ENCODE data around the gene EIF2AK3.
"Not testable (repeated sequence)": the region's sequence is repeated elsewhere in the genome, so short reads cannot be mapped to it uniquely, and the experiment has no call there.

EIF2AK3 gene

GRCh38 chr2:88627055-88627855 lies at the start of gene EIF2AK3:
Gene EIF2AK3, minus strand, starts transcription at chr2:88627464. Its CDS starts 190 bp downstream, at chr2:88627274.
- DNase-seq, result peak; percentile 99

- DNase-seq, result no peak
Measured at GRCh38 chr2:88673363-88673762, 46.1 kb upstream of the EIF2AK3 start.

- DNase-seq, result no peak
Measured at GRCh38 chr2:88671786-88672427, 44.6 kb upstream of the EIF2AK3 start.

GRCh38 chr2:88669482-88670214 lies 42.4 kb upstream of the EIF2AK3 start:
- DNase-seq, result no peak

- DNase-seq, result no peak
Measured at GRCh38 chr2:88668862-88669261, 41.6 kb upstream of the EIF2AK3 start.

- no peak for DNase-seq
Measured at GRCh38 chr2:88667219-88667618, 40.0 kb upstream of the EIF2AK3 start.

- no peak for DNase-seq
Measured at GRCh38 chr2:88666576-88666975, 39.3 kb upstream of the EIF2AK3 start.

- DNase-seq, result no peak
Measured at GRCh38 chr2:88660622-88661021, 33.4 kb upstream of the EIF2AK3 start.

- peak; percentile 63 for DNase-seq
Measured at GRCh38 chr2:88659538-88659915, 32.3 kb upstream of the EIF2AK3 start.

GRCh38 chr2:88658881-88659537 lies 31.7 kb upstream of the EIF2AK3 start:
- no peak for DNase-seq

- no peak for DNase-seq
Measured at GRCh38 chr2:88658326-88658725, 31.1 kb upstream of the EIF2AK3 start.

GRCh38 chr2:88657131-88657530 lies 29.9 kb upstream of the EIF2AK3 start:
- no peak for DNase-seq

- DNase-seq, result no peak
Measured at GRCh38 chr2:88656690-88657089, 29.4 kb upstream of the EIF2AK3 start.

GRCh38 chr2:88654714-88655113 lies 27.4 kb upstream of the EIF2AK3 start:
- no peak for DNase-seq

GRCh38 chr2:88651646-88652045 lies 24.4 kb upstream of the EIF2AK3 start:
- no peak for DNase-seq

- DNase-seq, result not testable (repeated sequence)
Measured at GRCh38 chr2:88645291-88645882, 18.1 kb upstream of the EIF2AK3 start.

GRCh38 chr2:88642278-88642677 lies 15.0 kb upstream of the EIF2AK3 start:
- DNase-seq, result no peak

- DNase-seq, result no peak
Measured at GRCh38 chr2:88641330-88641729, 14.1 kb upstream of the EIF2AK3 start.

- DNase-seq, result no peak
Measured at GRCh38 chr2:88639865-88640264, 12.6 kb upstream of the EIF2AK3 start.

GRCh38 chr2:88638743-88639142 lies 11.5 kb upstream of the EIF2AK3 start:
- DNase-seq, result no peak

GRCh38 chr2:88638123-88638650 lies 10.9 kb upstream of the EIF2AK3 start:
- DNase-seq, result no peak

GRCh38 chr2:88637464-88637863 lies 10.2 kb upstream of the EIF2AK3 start:
- no peak for DNase-seq

- no peak for DNase-seq
Measured at GRCh38 chr2:88636026-88636425, 8.8 kb upstream of the EIF2AK3 start.
